EL (cell line): ENCODE data around the gene ASS1.

Source experiments
- DNase-seq: peaks from one replicate; pipeline ENCODE4 v3.0.0-alpha.2; 2016

The ASS1 gene

DNA sequence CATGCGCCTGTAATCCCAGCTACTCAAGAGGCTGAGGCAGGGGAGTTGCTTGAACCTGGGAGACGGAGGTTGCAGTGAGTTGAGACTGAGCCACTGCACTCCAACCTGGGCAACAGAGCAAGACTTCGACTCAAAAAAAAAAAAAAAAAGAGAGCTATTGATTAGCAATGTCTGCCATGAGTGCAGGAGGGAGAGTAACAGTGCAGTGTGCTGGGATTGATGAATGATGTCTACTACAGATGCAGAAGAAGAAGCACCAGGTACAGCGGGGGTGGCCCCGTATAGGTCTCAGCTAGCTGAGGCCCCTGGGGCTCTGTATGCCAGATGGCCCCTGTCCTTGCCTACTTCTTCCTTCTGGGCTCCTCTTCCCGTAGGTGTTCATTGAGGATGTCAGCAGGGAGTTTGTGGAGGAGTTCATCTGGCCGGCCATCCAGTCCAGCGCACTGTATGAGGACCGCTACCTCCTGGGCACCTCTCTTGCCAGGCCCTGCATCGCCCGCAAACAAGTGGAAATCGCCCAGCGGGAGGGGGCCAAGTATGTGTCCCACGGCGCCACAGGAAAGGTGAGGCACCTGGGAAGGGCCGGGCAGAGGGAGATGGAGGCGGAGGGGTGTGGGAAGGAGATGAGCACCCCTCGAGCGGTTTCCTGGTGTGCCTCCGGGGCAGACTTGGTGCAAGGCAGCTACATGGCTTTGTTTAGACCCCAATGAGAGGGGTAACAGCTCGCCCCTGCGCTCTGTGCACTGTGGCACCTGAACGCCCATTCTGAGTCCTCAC is 13.5 kb downstream of the ASS1 start:
- DNase-seq = no peak

DNA sequence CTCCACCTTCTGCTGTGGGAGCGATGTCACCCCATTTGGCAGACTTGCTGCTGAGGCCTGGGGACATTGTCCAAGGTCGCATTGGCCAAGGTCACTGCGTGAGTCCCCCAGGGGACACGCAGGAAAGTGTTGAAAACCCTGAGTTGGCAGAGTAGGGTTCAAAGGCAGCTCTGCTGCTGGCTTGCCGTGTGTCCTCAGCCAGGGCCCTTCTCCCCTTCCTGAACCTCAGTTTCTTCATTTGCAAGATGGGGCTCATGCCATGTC is 14.0 kb downstream of the ASS1 start:
- no peak for DNase-seq

DNA sequence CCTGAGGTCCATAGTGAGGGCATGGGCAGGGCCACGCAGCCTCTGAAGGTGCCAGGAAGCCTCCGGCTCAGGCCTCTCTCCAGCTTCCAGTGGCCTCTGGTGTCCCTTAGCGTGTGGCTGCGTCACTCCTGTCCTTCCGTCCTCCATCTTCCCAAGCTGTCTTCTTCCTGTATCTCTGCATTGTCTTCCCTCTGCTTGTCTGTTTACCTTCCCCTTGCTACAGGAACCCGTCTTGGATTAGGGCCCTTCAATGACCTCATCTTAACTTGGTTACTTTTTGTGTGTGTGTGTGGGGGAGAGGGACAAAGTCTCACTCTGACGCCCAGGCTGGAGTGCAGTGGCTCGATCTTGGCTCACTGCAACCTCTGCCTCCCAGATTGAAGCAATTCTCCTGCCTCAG is 14.4 kb downstream of the ASS1 start:
- no peak for DNase-seq

DNA sequence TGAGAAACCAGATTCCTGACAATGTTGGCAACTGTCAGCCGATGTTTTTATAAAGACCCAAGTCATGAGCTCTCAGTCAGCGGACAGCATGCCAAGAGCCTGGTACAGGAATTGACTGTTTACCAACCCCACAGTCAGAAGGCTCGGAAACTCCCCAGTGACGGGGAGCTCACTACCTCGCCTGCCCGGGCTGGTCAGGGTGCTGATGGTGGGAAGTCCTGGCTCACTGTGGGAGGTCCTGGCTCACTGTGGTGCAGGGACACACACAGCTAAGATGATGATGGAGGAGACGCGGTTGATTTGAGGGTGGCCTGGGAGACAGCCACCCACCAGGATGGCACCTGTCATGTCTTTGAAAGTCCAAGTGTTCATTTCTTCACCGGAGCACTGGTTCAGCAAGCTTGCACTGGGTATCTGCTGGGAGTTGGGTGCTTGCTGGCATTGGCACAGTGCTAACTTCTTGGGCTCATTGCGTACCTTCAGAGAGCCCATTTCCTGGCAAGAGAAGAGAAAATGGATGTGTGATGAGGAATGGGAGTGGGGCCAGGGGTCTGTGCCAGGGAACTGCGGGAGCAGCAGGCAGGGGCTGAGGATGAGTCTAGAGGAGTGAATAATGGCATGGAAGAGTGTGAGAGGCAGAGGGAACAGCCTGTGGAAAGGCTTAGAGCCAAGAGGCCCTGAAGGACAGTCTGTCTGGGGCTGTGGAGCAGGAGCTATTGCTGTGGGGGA is 15.3 kb downstream of the ASS1 start:
- no peak for DNase-seq

DNA sequence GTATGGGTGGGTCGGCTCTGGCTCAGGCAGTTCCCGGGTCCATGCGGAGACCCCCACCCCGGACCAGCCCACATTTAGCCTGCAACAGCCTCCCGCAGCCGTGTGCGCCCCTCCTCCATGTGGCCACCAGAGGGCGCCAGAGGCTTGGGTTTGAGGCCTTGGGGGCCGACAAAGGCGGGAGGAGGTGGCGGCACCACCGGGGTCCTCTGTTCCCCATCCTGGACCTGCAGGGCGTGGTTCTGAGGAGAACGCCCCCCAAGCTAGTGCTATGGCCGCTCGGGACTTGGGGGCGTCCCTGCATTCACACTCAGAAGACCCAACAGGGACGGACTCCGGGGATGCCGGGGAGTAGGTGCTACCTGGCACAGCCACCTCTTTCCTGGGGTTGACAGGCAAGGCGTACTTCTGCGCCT is 16.5 kb downstream of the ASS1 start:
- peak; percentile 53 for DNase-seq

DNA sequence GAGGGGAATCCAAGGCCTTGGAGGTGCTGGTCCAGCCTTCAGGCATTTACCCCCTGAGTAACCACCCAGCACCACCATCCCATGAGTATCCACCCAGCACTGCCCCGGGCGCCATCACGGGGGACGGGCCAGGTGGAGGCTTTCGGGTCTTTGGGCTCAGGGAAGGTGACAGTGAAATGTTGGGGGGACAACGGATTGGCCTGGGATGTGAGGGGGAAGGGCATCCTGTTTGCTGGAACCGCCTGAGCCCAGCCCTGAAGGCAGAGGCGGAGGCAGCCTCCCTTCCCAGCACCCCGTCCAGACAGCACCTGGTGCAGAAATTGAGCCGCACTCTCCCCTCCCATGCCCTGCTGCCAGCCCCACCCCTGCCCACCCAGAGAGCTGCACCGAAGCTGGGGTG is 17.0 kb downstream of the ASS1 start:
- DNase-seq = no peak

DNA sequence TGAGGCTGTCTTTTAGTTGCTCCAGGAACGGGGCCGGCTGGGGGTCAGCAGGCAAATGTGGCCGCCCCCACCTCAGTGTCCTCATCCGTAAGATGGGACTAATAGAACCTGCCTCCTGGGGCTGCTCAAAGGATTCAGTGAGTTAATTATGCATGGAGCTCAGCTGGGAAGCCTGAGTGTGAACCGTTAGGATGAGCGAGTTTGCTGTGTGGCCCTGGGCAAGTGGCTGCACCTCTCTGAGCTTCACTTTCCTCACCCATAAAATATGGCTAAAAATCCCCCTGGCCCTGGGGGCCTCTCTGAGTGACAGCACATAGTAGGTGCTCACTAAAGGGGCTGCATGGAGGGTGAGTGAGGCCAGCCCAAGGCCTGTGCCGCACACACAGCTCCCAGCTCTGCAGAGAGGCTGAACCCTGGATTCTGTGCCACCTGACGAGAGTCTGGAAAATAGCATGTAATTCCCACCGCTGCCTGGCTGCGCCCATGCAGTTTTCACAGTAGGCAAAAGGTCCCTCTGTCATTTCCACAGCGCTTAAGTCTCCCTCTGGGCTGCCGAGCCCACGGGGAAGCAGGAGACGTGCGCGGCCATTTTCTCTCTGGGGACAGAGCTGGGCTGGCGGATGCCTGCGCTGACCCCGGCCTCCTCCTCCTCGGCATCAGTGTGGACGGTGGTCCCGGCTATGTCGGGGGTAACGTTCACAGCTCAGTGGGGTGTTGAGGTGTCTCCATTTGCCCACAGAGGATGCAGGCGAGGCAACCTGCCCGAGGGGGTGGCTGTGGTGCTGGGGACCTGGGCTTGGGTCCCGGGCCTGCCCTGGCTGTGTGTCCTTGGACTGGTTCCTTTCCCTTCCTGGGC is 18.2 kb downstream of the ASS1 start:
- no peak for DNase-seq

DNA sequence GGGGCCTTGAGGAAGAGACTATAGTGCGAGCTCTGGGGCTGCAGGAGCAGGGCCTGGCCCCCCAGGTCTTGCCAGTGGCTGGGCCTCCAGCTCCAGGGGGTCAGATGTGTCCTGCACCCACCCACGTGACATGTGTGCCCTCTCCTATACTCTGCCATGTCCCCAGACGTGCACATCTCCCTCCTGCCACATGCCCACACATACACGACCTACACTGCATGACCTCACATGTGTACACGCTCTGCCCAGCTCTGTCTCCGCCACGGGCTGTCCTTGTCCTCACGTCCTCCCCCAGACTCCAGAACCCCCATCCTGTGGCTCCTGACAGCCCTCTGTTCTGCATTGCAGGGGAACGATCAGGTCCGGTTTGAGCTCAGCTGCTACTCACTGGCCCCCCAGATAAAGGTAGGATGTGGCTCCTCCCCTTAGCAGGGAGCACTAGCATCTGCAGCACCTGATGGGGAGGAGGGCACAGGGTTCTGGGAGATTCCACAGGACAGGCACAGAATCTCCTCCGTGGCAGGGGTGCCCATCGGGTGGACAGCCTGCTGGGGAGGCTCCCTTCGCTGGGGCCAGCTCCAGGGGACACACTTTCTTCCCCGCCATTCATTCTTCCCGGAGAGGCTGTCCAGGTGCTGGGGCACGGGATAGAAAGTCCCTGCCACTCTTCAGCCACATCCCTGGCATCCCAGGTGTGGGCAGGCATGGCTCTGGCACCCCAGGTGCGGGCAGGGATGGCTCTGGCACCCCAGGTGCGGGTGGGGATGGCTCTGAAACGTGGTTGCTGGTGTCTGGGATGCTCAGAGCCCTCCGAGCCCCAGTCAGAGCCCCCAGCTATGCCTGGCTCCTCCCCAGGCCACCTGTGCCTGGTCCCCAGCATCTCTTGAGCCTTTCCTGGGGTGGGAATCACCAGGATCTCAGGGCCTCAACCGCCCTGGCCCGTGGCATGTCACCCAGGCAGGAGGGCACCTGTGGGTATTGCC is 19.3 kb downstream of the ASS1 start:
- DNase-seq = no peak

DNA sequence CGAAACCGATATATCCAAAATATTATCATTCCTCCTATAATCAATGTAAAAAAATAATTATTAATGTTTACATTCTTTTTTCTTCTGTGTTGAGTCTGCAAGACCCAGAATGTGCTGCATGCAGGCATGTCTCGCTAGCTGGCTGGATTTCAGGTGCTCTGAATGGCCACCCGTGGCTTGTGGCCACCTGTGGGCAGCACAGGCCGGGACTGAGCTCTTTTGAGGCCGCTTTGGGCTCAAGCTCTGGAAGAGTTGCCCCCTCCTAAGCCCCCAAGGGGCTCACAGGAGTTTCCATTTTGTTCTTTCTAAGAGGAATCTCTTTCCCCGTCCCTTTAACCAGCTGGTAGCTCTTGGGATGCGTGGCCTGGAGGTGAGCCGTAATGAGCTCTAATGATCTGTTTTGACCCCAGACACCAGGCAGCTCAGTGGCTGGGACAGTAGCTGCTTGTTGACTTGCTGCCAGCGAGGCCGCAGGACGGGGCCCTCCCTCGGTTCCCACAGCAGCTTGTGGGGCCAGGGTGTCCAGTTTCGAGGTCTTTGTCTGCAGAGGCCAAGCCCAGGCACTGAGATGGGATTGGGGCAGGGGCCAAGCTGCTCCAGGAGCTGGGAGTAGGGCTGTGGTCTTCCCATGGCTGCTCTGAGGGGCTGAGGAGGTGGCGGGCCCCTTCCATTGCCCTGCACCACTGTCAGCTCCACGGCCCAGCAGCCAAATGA is 20.8 kb downstream of the ASS1 start:
- DNase-seq = no peak

DNA sequence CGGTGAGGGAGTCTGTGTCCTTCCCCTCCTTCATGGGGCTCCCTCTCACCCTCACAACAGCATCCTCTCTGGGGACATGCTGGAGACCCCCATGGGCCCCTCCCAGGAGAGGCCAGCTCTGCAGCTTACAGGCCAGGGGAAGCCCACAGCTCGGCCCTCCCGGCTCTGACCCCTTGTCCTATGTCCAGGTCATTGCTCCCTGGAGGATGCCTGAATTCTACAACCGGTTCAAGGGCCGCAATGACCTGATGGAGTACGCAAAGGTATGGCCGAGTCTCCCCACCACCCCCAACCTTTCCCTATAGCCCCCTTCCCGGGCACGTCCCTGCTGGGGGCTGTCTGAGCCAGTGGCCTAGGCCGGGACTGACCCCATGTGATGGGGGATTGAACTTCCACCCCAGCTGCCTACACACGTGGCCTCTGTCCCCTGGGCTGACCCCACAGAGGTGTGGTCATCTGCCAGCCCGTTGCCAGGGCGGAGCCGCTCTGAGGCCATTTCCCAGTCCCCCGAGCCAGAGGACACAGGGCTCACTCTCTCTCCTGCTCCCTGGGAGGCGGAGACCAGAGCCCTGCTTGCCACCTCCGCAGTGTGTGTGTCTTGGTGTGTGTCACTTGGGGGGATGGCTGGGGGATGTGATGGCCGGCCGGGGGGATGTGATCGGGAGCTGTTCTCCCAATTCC is 21.9 kb downstream of the ASS1 start:
- DNase-seq = no peak

DNA sequence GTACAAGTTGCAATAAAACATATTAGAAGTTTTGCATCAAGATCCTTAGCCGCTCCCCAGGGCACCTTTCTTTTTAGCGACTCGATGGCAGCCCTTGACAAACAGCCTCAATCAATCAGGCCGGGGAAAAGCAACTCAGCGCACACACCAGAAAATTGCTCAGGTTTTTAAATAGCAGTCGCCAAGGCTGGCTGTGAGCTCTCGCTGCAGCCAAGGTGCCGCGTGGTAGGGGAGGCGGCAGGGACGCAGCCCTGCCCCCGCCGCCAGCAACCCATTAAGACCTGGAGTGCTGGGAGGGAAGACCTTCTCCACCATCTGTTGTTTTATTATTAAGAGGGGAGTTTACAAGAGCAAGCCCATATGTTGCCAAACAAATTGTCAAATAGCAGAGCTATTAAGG is 22.6 kb downstream of the ASS1 start:
- no peak for DNase-seq

DNA sequence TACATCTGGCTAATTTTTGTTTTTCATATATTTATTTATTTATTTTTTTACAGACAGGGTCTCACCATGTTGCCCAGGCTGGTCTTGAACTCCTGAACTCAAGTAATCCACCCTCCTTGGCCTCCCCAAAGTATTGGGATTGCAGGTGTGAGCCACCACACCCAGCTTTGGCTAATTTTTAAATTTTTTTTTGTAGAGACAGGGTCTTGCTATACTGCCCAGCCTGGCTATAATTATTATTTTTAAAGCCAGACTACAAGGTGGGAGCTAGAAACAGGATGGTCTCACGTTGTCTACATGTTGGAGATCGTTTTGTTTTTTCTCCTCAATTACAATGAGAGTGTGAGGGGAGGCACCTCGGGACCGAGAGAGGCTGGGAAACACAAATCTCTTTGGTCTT is 23.8 kb downstream of the ASS1 start:
- DNase-seq = no peak

DNA sequence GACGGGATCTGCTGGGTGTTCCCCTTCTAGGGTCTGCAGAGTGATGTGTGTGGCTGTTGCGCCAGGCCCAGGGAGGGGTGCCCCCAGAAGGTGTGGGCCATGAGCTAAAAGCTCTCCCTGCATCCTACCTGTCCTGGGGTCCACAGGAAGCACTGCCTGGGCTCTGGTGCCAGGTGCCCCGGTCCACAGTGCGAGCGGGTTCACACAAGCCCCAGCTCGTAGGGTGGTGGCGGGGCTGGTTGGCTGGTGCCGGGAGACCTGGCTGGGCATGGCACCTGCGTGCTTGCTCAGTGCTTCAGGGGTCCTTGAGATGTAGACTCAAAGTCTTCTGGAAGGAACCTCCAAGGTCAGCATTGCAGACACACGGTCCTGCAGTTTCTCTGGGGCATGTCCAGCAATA is 25.5 kb downstream of the ASS1 start:
- DNase-seq = no peak

DNA sequence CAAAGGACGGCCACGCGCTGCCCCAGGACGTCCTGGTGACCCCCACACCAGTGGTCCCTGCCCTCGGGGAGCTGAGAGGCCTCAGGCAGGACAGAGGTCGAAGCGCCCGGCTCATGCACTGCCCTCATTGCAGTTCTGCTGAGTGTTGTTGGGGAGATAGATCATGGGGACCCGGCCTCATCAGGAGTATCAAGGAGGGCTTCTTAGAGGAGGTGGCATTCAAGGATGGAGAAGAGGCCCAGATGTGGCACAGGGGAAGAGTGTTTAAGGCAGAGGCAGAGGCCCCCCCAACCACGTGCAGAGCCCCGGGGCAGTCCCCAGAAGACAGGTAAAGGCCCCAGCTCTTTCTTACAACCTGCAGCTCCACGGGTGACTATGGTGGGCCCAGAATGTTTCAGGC is 26.2 kb downstream of the ASS1 start:
- DNase-seq = no peak

DNA sequence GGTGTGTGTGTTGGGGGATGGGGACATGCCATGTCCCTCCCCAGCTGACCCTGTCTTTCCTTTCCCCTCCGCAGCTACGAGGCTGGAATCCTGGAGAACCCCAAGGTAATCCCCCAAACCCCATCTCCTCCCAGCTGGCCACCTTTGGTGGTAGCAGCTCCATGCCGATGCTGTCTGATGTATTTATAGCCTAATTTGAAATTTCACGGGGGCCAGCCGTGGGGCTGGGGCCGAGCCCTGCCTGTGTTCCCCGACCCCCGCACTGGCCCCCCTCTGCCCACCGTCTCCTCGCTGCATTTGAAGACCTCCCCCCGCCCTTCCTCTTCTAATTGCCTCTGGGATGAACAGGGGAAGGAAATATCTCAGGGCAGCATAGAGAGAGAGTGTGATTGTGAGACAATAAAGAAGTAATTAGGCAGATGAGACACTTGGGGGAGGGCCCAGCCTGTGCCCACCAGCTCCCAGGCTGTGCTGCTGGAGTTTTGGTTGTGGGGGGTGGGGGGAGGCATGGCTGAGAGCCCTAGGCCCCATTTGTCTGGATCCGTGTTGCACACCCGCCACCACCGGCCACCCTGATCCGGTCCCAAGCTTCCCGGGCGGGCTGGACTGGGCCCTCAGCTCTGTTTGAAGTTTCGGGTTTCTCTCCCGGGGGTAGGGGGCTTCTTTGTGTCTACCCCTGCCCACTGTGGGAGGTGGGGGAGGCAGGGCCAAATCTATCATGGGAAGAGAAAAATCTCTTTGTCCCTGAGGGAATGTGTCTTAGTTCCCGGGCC is 26.8 kb downstream of the ASS1 start:
- no peak for DNase-seq

DNA sequence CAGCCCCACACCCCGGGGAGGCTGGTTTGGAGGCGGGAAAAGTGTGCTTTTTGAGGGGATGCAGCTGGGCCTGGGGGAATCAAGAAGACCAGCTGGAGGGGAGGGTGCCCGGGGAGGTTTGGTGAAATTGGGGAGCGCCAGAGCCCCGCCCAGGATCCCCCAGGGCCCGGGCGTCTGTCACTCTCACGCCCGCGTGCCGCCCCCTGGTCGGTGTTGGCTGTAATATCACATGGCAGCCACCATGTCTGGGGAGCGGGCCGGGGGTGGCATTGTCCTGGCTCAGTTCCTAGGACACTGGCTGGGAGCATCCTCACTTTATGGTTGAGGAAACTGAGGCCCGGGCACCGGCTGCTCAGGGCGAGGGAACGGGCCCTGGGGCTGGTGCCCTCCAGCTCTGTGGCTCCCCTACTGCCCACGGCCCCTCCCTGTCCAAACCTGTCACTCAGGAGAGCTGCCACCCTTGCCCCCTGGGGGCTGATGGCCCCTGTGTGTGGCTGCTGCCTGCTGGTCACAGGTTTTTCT is 27.5 kb downstream of the ASS1 start:
- no peak for DNase-seq

DNA sequence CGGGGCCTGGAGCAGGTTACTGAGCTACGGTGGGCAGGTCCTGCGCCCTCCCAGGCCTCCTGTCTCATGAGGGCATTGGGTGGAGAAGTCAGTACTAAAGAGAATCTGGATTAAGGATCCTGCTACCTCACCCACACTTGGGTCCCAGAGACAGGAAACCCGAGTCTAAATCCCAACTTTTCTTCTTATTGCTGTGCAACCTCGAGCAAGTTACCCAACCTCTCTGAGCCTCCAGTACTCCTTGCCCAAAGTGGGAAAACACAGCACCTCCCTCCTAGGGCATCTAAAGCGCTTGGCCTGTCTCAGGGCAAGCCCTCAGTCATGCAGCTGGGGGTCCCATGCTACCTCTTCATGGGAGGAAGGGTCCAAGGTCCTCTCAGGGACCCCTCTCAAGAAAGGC is 28.2 kb downstream of the ASS1 start:
- DNase-seq = no peak

DNA sequence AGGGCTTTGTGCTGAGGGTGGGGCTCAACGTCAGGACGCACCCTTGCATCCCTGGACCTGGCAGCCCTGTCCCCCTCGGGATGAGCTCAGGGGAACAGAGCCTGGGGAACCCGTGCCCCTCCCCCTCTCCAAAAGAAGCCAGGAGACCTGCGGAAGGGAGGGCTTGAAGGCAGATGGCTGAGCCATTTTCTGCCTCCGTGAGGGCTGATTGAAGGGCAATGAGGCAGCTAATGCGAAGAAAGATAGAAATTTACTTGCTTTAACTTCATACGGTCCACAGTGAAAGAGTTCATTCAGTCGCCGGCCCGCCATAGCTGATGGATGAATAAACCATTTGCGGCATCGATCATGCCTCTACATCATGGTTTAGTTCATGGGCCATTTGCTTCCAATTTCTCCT is 28.8 kb downstream of the ASS1 start:
- DNase-seq = no peak

DNA sequence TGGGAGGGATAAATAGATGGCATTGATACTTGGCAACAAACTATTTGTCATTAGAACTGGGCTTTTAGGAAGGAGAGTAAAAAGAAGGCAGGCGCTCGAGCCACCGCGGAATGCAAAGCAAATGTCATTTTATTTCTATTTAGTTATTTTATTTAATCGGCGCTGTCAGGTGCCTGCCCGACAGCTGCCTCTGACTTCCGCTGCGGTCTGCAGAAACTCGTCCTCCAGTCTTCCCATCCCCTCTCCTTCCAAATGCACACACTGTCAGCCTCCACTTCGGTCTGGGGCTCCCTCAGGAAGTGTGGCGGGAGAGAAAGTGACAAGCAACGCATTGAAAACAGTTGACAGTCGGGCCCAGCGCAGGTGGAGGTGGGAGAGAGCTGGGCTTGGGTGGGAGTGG is 29.3 kb downstream of the ASS1 start:
- DNase-seq = no peak

DNA sequence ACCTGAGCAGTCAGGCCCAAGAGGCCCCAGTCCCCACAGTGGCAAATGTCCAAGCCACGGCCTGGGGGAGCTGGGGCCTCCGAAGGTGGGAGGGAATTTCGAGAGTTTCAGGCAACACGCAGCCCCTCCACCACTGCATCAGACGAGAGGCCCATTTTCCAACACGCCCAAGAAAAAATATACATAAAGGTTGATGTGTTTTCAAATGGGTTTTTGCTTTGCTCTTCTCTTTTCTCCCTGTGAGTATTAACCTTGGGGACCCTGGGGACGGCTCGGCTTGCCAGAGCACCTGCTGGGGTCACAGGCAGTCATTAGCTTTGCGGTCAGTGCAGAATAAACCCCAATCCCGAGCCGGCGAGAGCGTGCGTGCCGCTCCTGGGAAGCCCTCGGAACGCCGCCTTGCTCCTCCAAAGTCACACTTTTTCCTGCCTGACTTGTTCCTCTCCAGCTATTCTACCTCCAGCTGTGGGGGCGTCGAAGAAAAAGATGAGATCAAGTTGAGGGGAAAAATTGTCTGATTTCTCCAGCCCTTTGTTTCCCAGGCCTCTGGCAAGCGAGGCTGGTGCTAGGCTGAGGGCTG is 31.5 kb downstream of the ASS1 start:
- no peak for DNase-seq
